CD4-positive, alpha-beta T cell treated with Interferon gamma for 1 hour (primary cell): Measurements from ENCODE around the gene RGS18.
"Not testable (repeated sequence)": the region's sequence is repeated elsewhere in the genome, so short reads cannot be mapped to it uniquely, and the experiment has no call there.

Experiments
- DNase-seq: peaks from one replicate; pipeline ENCODE4 v3.0.0-alpha.2; 2020

Gene RGS18

DNA sequence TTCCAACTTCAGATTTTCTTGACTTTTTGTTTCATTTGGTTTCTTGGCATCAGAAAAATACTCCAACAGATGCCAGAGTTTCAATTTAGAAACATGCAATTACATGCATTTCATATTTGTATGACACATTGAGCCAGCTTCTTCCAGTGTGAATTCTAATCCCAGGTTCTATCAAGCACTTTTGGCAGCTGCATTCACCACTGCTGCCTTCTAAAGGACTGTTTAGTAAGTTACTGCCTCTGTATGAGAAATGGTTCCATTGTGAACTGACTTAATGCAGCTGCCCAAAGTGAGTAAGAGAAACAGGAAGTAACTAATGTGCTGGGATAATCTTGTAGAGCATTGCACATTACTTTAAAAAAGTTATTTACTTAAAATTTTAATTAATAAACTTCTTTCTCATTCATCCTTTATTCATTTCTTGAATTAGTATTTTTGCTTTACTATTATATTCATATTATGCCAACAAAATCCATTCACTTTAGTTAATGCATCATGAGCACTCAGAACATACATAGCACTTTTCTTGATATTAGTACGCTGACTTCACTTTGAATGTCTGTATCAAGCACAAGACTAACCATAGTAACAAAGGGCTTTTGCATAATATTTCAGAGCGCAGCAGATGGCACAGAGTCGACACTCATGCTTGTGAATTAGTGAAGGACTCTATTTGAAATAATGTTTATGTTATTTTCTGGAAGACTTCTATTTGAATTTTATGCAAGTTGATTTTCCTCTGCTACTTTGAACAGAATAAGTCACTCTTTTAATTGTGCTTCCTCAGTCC, 9.8 kb downstream of the RGS18 start:
- DNase-seq, result no peak

GRCh38 chr1:192168964-192169363, 10.7 kb downstream of the RGS18 start:
- no peak for DNase-seq

- DNase-seq, result no peak
These were observed 12.1 kb downstream of the RGS18 start for GRCh38 chr1:192170196-192170984.

GRCh38 chr1:192171123-192171522, 12.9 kb downstream of the RGS18 start:
- no peak for DNase-seq

GRCh38 chr1:192175971-192176370, 17.7 kb downstream of the RGS18 start:
- DNase-seq, result no peak

DNA sequence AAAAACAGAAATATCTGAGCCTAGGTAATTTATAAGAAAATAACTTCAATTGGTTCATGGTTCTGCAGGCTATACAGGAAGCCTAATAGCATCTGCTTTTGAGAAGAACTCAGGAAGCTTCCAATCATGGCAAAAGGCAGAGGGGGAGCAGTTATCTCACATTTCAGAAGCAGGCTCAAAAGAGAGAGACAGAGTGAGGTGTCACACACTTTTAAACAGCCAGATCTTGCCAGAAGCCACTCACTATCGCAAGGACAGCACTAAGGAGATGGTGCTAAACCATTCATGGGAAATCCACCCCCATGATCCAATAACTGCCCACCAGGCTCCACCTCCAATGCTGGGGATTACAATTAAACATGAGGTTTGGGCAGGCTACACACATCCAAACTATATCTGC, 25.5 kb downstream of the RGS18 start:
- DNase-seq, result no peak

DNA sequence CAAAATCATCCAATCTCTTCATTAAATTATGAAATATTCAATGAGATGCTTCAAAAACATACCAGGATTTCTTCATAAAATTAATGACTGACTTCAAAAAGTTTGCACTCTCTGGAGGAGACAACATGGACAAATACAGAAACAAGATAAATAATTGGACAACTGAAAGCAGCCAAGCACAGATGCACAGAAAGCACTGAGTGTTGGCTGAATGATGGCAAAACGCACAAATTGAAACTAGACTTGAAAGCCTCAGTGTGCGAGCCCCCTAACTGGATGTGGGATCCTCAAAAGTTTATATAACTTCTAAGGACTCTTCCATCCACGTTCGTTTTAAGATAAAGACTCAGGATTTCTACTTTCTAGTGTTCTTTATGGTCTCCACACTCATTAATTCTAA, 27.9 kb downstream of the RGS18 start:
- no peak for DNase-seq

DNA sequence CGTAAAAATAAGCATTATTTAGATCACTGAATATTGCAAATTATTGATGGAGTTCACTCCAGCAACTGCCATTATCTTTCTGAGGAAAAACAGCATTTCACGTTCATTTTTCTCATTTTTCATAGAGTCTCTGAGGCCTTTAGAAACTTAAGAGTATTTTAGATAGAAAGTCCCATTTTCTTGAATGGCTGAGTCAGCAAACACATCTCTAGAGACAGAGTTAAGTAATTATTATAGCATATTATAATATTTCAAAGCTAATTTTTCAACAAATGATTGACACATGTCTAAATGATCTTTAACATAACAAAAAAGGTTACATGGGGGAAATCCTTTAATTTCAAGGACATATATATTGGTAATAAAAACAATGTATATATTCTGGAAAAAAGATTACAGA, 31.8 kb downstream of the RGS18 start:
- DNase-seq, result no peak

DNA sequence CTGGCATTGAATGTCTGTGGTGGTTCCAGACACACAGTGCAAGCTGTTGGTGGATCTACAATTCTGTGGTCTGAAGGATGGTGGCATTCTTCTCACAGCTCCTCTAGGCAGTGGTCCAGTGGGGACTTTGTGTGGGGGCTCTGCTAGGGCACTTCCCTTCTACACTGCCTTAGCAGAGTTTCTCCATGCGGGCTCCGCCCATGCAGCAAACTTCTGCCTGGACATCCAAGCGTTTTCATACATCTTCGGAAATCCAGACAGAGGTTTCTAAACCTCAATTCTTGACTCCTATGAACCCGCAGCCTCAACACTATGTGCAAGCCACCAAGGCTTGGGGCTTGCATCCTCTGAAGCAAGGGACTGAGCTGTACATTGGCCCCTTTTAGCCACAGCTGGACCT, 43.0 kb downstream of the RGS18 start:
- DNase-seq, result no peak

- no peak for DNase-seq
These were observed 66.1 kb downstream of the RGS18 start for GRCh38 chr1:192224396-192224795.

DNA sequence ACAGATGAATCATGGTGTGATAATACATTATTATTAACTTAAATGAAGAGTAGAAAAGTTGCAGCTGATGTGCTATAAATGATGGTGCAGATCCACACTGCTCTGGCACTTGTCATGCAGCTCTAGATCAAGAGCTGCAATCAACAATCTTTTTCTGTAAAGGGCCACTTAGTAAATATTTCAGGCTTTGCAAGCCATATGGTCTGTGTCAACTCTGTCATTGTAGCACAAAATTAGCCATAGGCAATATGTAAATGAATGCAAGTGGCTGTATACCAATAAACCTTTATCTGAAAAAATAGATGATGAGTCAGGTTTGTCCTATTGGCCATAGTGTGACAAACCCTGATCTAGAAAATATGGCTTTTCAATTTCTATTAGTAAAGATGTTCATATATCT, 66.6 kb downstream of the RGS18 start:
- DNase-seq, result no peak

DNA sequence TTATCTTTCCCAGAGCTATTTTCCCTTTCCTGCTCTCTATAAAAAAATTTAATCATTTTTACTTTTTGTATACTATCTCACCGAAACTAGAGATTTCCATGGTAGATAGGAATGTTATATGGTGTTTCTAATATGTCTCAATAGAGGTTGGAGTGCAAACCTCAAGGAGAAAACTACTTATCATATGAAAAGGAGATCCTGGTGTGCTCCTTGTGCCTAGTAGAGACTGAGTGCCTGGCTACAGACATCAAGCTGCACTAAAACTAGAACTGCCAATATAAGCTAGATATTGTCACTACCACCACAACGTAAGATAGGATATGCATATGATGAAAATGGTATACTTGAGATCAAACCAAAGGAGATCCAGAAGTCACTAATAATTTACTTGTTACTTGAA, 67.0 kb downstream of the RGS18 start:
- DNase-seq, result no peak

GRCh38 chr1:192225703-192226102, 67.4 kb downstream of the RGS18 start:
- no peak for DNase-seq

DNA sequence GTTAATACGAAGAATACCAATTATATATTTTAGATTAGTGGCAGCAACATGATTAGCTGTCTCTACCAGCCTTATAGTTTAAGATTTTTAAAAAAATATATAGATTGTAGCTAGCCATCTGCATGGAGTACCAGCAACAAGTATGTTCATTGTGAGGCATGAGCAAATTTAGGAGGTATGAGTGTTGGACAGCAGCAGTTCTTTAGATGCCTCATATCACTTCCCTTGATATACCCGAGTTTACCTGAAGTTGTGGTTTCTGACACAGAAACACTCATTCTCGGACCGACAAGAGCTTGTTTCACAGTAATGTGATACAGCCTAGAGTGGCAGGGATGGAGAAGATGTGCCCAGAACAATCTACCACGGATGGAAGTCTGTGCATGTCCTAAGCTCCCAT, 69.1 kb downstream of the RGS18 start:
- no peak for DNase-seq

GRCh38 chr1:192227980-192228379, 69.7 kb downstream of the RGS18 start:
- not testable (repeated sequence) for DNase-seq

DNA sequence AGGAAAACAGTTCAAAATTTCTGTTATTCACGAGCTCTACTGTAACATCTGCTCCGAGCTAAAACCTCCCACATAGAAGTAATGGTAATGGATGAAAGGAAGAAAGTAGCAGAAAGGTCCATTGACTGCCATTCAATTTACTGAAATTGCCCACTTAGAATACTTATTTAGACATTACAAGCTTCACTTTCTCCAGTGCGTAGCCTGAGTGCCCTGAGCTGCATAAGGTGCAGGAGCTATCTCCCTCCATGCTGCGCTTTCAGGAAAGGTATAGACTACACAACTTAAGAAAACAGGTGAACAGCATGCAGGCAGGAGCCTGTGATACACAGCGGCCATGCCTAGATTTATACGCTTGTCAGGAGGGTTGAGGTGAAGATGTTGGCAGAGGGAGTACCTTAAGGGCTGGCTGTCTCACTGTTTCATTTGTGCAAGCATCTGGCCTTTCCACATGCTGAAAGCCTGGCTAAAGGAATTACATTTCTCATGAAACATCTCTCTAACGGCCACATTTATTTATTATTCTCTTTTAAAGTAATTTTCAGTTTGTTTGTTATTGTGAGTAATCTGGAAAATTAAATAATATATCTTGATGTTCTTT, 74.7 kb downstream of the RGS18 start:
- no peak for DNase-seq

- DNase-seq, result no peak
These were observed 76.9 kb downstream of the RGS18 start for GRCh38 chr1:192235127-192235526.
